Tibial nerve (tissue), 4 donors: ENCODE results near the gene NRG2. TPM values are rescaled to one million over a fixed set of nuclear protein-coding genes. Genes with fewer than 3 reads are reported as not detected.

ENCODE experiments used
- DNase-seq, 2 donors: peaks; one replicate each; pipeline ENCODE4 v3.0.0-alpha.2; 2019; ENCODE audit warnings: low spot score in 2 of 2
- H3K27ac ChIP-seq, 4 donors: fragments of 200-600 bp; sonication (generic) in 3 of 4; one replicate each; pipeline ENCODE4 v1.5.1; 2017 to 2019; ENCODE audit warnings: mild to moderate bottlenecking in 1 of 4
- H3K27me3 ChIP-seq, 2 donors: fragments of 200-600 bp; sonication (generic) in 1 of 2; one replicate each; pipeline versions ENCODE4 v1.5.1 to v1.6.0; 2017 to 2019
- H3K36me3 ChIP-seq, 3 donors: fragments of 200-600 bp; sonication (generic); one replicate each; pipeline ENCODE4 v1.5.1; 2018 to 2019
- H3K4me1 ChIP-seq, 4 donors: fragments of 200-600 bp; sonication (generic) in 3 of 4; one replicate each; pipeline ENCODE4 v1.5.1; 2017 to 2019
- H3K4me3 ChIP-seq, 4 donors: fragments of 200-600 bp; sonication (generic) in 3 of 4; one replicate each; pipeline ENCODE4 v1.5.1; 2017 to 2019; ENCODE audit warnings: mild to moderate bottlenecking in 1 of 4, moderate library complexity in 1 of 4
- H3K9me3 ChIP-seq, 4 donors: fragments of 200-600 bp; sonication (generic) in 3 of 4; one replicate each; pipeline ENCODE4 v1.5.1; 2017 to 2019
- EP300 ChIP-seq, 2 donors: sonication (generic); formaldehyde crosslinking; IDR thresholded peaks; one replicate each; pipeline ENCODE4 v1.6.1; 2017; ENCODE audit warnings: antibody characterized with exemption in 2 of 2, mild to moderate bottlenecking in 1 of 2
- POLR2A ChIP-seq, 2 donors: fragments of 450-650 bp; IDR thresholded peaks; one replicate each; pipeline ENCODE4 v1.6.1; 2017; ENCODE audit warnings: antibody characterized with exemption in 2 of 2, mild to moderate bottlenecking in 2 of 2, moderate library complexity in 2 of 2
- WGBS, 2 donors: methylation state at CpG; one replicate each; pipeline ENCODE4 v1.1.5; 2018; 5-methylcytosine and 5-hydroxymethylcytosine counted together
- total RNA-seq, 4 donors: library from RNA; depleted of rRNA; stranded (reverse); fragments of >200 nt; gene quantifications; one replicate each; pipeline ENCODE4 v1.1.0, GENCODE V29; 2016
- TF ChIP-seq, protein P1 (sequence below), 5 experiments: fragments of 200-600 bp in 3 of 5; fragments of 450-650 bp in 2 of 5; sonication (generic) in 3 of 5; IDR thresholded peaks; one replicate each; pipeline ENCODE4 v1.5.1; 2016 to 2019; ENCODE audit warnings: antibody characterized with exemption in 5 of 5, mild to moderate bottlenecking in 3 of 5, moderate library complexity in 2 of 5

Gene NRG2
- total RNA-seq, 4 donors from 2014 or later, result 2.0 to 5.1 (median 3.4) TPM

GRCh38 chr5:139980765-139981164 lies 62.3 kb downstream of the NRG2 start:
- 80 to 89% methylated on average over 3 of the region's 3 CpGs for WGBS, 2 donors

GRCh38 chr5:139979943-139980342 lies 63.2 kb downstream of the NRG2 start:
- WGBS, 2 donors, result 90% methylated on average over 2 of the region's 2 CpGs
- TF ChIP-seq, protein P1, sequence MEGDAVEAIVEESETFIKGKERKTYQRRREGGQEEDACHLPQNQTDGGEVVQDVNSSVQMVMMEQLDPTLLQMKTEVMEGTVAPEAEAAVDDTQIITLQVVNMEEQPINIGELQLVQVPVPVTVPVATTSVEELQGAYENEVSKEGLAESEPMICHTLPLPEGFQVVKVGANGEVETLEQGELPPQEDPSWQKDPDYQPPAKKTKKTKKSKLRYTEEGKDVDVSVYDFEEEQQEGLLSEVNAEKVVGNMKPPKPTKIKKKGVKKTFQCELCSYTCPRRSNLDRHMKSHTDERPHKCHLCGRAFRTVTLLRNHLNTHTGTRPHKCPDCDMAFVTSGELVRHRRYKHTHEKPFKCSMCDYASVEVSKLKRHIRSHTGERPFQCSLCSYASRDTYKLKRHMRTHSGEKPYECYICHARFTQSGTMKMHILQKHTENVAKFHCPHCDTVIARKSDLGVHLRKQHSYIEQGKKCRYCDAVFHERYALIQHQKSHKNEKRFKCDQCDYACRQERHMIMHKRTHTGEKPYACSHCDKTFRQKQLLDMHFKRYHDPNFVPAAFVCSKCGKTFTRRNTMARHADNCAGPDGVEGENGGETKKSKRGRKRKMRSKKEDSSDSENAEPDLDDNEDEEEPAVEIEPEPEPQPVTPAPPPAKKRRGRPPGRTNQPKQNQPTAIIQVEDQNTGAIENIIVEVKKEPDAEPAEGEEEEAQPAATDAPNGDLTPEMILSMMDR (IDR thresholded peaks at IDR 0.05), result no peak
- TF ChIP-seq POLR2A (IDR thresholded peaks at IDR 0.05) (no peak), EP300 (IDR thresholded peaks at IDR 0.05) (no peak)
- no peaks in the 10 kb centered on the region for H3K4me1 ChIP-seq
- no peak overlapping the region for H3K4me3 ChIP-seq
- no peak for DNase-seq
- no peaks in the 10 kb centered on the region for H3K27me3 ChIP-seq
- no peaks in the 10 kb centered on the region for H3K9me3 ChIP-seq
- no peak overlapping the region for H3K27ac ChIP-seq
- no peaks in the 10 kb centered on the region for H3K36me3 ChIP-seq

More at GRCh38 chr5:139980765-139981164, 62.3 kb downstream of the NRG2 start:
- H3K4me3 ChIP-seq, result no peak overlapping the region
- no peaks in the 10 kb centered on the region for H3K27me3 ChIP-seq
- TF ChIP-seq EP300 (IDR thresholded peaks at IDR 0.05), result no peak
- no peak for TF ChIP-seq POLR2A (IDR thresholded peaks at IDR 0.05)
- TF ChIP-seq, protein P1 (IDR thresholded peaks at IDR 0.05), result no peak
- no peaks in the 10 kb centered on the region for H3K9me3 ChIP-seq
- no peak overlapping the region for H3K27ac ChIP-seq
- DNase-seq, result no peak
- no peaks in the 10 kb centered on the region for H3K36me3 ChIP-seq
- no peaks in the 10 kb centered on the region for H3K4me1 ChIP-seq

GRCh38 chr5:139979518-139979917 lies 63.6 kb downstream of the NRG2 start:
- no peaks in the 10 kb centered on the region for H3K4me1 ChIP-seq
- no peaks in the 10 kb centered on the region for H3K9me3 ChIP-seq
- H3K36me3 ChIP-seq, result no peaks in the 10 kb centered on the region
- WGBS, 2 donors, result 76 to 77% methylated on average over 3 of the region's 3 CpGs
- H3K4me3 ChIP-seq, result no peak overlapping the region
- DNase-seq, result no peak
- no peaks in the 10 kb centered on the region for H3K27me3 ChIP-seq
- H3K27ac ChIP-seq, result no peak overlapping the region
- TF ChIP-seq, protein P1 (IDR thresholded peaks at IDR 0.05), result no peak
- no peak for TF ChIP-seq POLR2A (IDR thresholded peaks at IDR 0.05)
- TF ChIP-seq EP300 (IDR thresholded peaks at IDR 0.05), result no peak

- Histone ChIP-seq H3K36me3 (no peaks in the 10 kb centered on the region), H3K4me1 (no peaks in the 10 kb centered on the region), H3K27me3 (no peaks in the 10 kb centered on the region), H3K27ac (no peak overlapping the region), H3K4me3 (no peak overlapping the region), H3K9me3 (no peaks in the 10 kb centered on the region)
- DNase-seq, result no peak
- 87% methylated on average over 1 of the region's 1 CpG for WGBS, 2 donors
- TF ChIP-seq POLR2A (IDR thresholded peaks at IDR 0.05) (no peak), EP300 (IDR thresholded peaks at IDR 0.05) (no peak)
- TF ChIP-seq, protein P1 (IDR thresholded peaks at IDR 0.05), result no peak
Measured at GRCh38 chr5:139976703-139977102, 66.4 kb downstream of the NRG2 start.

DNA sequence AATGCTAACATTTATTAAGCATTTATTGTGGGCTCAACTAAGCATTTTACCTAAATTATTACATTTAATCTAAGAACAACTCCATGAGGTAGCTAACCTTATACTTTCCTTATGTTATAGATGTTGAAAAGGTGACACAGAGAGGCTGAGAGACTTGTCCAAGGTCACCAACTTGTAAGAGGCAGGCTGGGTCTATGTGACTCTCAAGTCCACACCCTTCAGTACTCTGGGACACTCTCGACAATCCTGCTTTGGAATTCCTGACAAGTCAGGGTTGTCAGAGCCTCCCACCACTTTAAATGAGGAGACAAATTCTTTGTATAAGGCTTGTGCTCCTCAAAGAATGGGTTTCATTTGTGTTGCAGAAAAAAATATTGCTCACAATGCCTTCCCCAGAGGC lies 67.2 kb downstream of the NRG2 start:
- Histone ChIP-seq H3K36me3 (no peaks in the 10 kb centered on the region), H3K9me3 (no peaks in the 10 kb centered on the region), H3K27ac (no peak overlapping the region), H3K4me1 (no peaks in the 10 kb centered on the region), H3K4me3 (no peak overlapping the region), H3K27me3 (no peaks in the 10 kb centered on the region)
- TF ChIP-seq EP300 (IDR thresholded peaks at IDR 0.05), result no peak
- TF ChIP-seq, protein P1 (IDR thresholded peaks at IDR 0.05), result no peak
- DNase-seq, result no peak
- WGBS, 2 donors, result 31 to 43% methylated on average over 1 of the region's 1 CpG
